Stimulated activated CD4-positive, alpha-beta T cell treated with anti-CD3 and anti-CD28 coated beads, Interleukin-4, amount 100 ng/mL, for 1 hour (primary cell): ENCODE results near the gene CNTNAP2.
"Not testable (repeated sequence)": the region's sequence is repeated elsewhere in the genome, so short reads cannot be mapped to it uniquely, and the experiment has no call there.

Source experiments
- DNase-seq: peaks from one replicate; pipeline ENCODE4 v3.0.0-alpha.2; 2020

CNTNAP2 gene

GRCh38 chr7:148261996-148262688 lies 2145.5 kb downstream of the CNTNAP2 start:
- DNase-seq: no peak

- DNase-seq: peak; percentile 70
Measured at GRCh38 chr7:148262721-148263229, 2146.2 kb downstream of the CNTNAP2 start.

GRCh38 chr7:148264933-148265557 lies 2148.4 kb downstream of the CNTNAP2 start:
- no peak for DNase-seq

GRCh38 chr7:148265896-148266295 lies 2149.3 kb downstream of the CNTNAP2 start:
- DNase-seq: no peak

GRCh38 chr7:148266795-148267194 lies 2150.2 kb downstream of the CNTNAP2 start:
- DNase-seq: no peak

GRCh38 chr7:148270576-148270975 lies 2154.0 kb downstream of the CNTNAP2 start:
- DNase-seq: no peak

- no peak for DNase-seq
Measured at GRCh38 chr7:148274118-148274517, 2157.5 kb downstream of the CNTNAP2 start.

GRCh38 chr7:148275359-148275890 lies 2158.8 kb downstream of the CNTNAP2 start:
- no peak for DNase-seq

- DNase-seq: no peak
Measured at GRCh38 chr7:148276314-148277041, 2159.9 kb downstream of the CNTNAP2 start.

- no peak for DNase-seq
Measured at GRCh38 chr7:148277042-148277660, 2160.6 kb downstream of the CNTNAP2 start.

- DNase-seq: no peak
Measured at GRCh38 chr7:148286150-148286549, 2169.5 kb downstream of the CNTNAP2 start.

GRCh38 chr7:148287538-148287937 lies 2170.9 kb downstream of the CNTNAP2 start:
- no peak for DNase-seq

GRCh38 chr7:148288592-148289151 lies 2172.1 kb downstream of the CNTNAP2 start:
- DNase-seq: no peak

GRCh38 chr7:148289630-148290029 lies 2173.0 kb downstream of the CNTNAP2 start:
- DNase-seq: no peak

GRCh38 chr7:148290538-148290937 lies 2173.9 kb downstream of the CNTNAP2 start:
- DNase-seq: no peak

- DNase-seq: no peak
Measured at GRCh38 chr7:148291799-148292198, 2175.2 kb downstream of the CNTNAP2 start.

GRCh38 chr7:148296994-148297644 lies 2180.5 kb downstream of the CNTNAP2 start:
- DNase-seq: no peak

GRCh38 chr7:148298768-148299167 lies 2182.2 kb downstream of the CNTNAP2 start:
- DNase-seq: not testable (repeated sequence)

- no peak for DNase-seq
Measured at GRCh38 chr7:148299350-148300276, 2183.0 kb downstream of the CNTNAP2 start.

GRCh38 chr7:148302436-148302835 lies 2185.8 kb downstream of the CNTNAP2 start:
- not testable (repeated sequence) for DNase-seq
